Measurements from ENCODE around the gene IQCB1.

DNA sequence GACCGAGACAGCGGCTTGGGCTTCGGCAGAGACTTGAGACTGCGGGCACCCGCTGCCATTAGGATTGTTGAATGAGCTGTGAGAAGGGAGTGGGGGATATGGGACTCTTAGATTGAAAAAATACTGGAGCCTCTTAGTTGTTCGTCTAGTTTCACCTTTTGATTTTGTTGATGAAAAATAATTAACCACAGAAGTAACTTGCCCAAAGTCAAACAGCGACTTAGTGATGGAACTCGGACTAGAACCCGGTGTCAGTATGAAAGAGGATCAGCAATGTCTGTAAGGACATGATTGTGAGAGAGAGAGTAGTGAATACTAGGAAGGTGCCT lies 84.8 kb downstream of the IQCB1 start:
- TF ChIP-seq RXRA (IDR thresholded peaks at IDR 0.05), result no peak
- TF ChIP-seq, protein P1, sequence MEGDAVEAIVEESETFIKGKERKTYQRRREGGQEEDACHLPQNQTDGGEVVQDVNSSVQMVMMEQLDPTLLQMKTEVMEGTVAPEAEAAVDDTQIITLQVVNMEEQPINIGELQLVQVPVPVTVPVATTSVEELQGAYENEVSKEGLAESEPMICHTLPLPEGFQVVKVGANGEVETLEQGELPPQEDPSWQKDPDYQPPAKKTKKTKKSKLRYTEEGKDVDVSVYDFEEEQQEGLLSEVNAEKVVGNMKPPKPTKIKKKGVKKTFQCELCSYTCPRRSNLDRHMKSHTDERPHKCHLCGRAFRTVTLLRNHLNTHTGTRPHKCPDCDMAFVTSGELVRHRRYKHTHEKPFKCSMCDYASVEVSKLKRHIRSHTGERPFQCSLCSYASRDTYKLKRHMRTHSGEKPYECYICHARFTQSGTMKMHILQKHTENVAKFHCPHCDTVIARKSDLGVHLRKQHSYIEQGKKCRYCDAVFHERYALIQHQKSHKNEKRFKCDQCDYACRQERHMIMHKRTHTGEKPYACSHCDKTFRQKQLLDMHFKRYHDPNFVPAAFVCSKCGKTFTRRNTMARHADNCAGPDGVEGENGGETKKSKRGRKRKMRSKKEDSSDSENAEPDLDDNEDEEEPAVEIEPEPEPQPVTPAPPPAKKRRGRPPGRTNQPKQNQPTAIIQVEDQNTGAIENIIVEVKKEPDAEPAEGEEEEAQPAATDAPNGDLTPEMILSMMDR (IDR thresholded peaks at IDR 0.05; ENCODE audit: low read depth, low read length, missing input control), result no peak
- TF ChIP-seq, protein P2, sequence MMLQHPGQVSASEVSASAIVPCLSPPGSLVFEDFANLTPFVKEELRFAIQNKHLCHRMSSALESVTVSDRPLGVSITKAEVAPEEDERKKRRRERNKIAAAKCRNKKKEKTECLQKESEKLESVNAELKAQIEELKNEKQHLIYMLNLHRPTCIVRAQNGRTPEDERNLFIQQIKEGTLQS (IDR thresholded peaks at IDR 0.05), result no peak
